ENCODE data around the gene BOK. TPM values are rescaled to one million over a fixed set of nuclear protein-coding genes. Genes with fewer than 3 reads are reported as not detected.

Gene BOK
- polyA plus RNA-seq, 1 donor from 2014 or later: 2.3 TPM

- no peak overlapping the region for H3K9ac ChIP-seq (ENCODE audit: low read length)
These were observed 3.8 kb downstream of the BOK start for GRCh38 chr2:241562269-241562891.

GRCh38 chr2:241563031-241563507 lies 4.5 kb downstream of the BOK start:
- Histone ChIP-seq H3K27ac (ENCODE audit: low read length) (no peak overlapping the region), H3K9me2 (ENCODE audit: insufficient read depth, low read length) (no peaks in the 10 kb centered on the region), H2AFZ (ENCODE audit: low read depth, low read length) (no peak overlapping the region), H3F3A (ENCODE audit: insufficient read depth, low read length, poor library complexity, severe bottlenecking) (no peaks in the 10 kb centered on the region), H3K79me2 (replicated peaks; ENCODE audit: insufficient read depth, low read length) (no peaks in the 10 kb centered on the region), H3K36me3 (ENCODE audit: insufficient read depth, low read length) (no peaks in the 10 kb centered on the region), H4K20me1 (ENCODE audit: insufficient read depth) (no peaks in the 10 kb centered on the region), H3K4me2 (ENCODE audit: low read length) (no peak overlapping the region), H3K9ac (ENCODE audit: low read length) (no peak overlapping the region), H3K27me3 (ENCODE audit: insufficient read depth, low read depth, low read length) (peaks cover 24% of the 10 kb centered on the region), H3K4me3 (ENCODE audit: low read length) (no peak overlapping the region), H3K9me3 (ENCODE audit: low read length) (no peaks in the 10 kb centered on the region)
- no peak for TF ChIP-seq REST (IDR thresholded peaks at IDR 0.05; ENCODE audit: borderline replicate concordance)
- TF ChIP-seq CTCF (IDR thresholded peaks at IDR 0.05; ENCODE audit: poor library complexity, severe bottlenecking): no peak
- TF ChIP-seq EP300 (conservative IDR thresholded peaks at IDR 0.05; ENCODE audit: poor library complexity, severe bottlenecking): no peak
- TF ChIP-seq MXI1 (conservative IDR thresholded peaks at IDR 0.05; ENCODE audit: poor library complexity, severe bottlenecking): no peak
- TF ChIP-seq POLR2AphosphoS5 (IDR thresholded peaks at IDR 0.05): no peak
- TF ChIP-seq EZH2 (IDR thresholded peaks at IDR 0.05; ENCODE audit: borderline replicate concordance, insufficient read depth, low read length, poor library complexity, severe bottlenecking): no peak
- TF ChIP-seq TAF1 (IDR thresholded peaks at IDR 0.05; ENCODE audit: low read depth): no peak
- TF ChIP-seq RAD21 (conservative IDR thresholded peaks at IDR 0.05): no peak
- TF ChIP-seq SMC3 (conservative IDR thresholded peaks at IDR 0.05; ENCODE audit: poor library complexity): no peak

More at GRCh38 chr2:241562269-241562891, 3.8 kb downstream of the BOK start:
- no peaks in the 10 kb centered on the region for H3K79me2 ChIP-seq (replicated peaks; ENCODE audit: insufficient read depth, low read length)
- no peak overlapping the region for H3K27ac ChIP-seq (ENCODE audit: low read length)
- TF ChIP-seq EP300 (conservative IDR thresholded peaks at IDR 0.05; ENCODE audit: poor library complexity, severe bottlenecking) (no peak), REST (IDR thresholded peaks at IDR 0.05; ENCODE audit: borderline replicate concordance) (no peak), TAF1 (IDR thresholded peaks at IDR 0.05; ENCODE audit: low read depth) (no peak), SMC3 (conservative IDR thresholded peaks at IDR 0.05; ENCODE audit: poor library complexity) (no peak), EZH2 (IDR thresholded peaks at IDR 0.05; ENCODE audit: borderline replicate concordance, insufficient read depth, low read length, poor library complexity, severe bottlenecking) (no peak)
- H3K4me3 ChIP-seq (ENCODE audit: low read length): no peak overlapping the region
- no peak overlapping the region for H3K4me2 ChIP-seq (ENCODE audit: low read length)
- no peaks in the 10 kb centered on the region for H3K36me3 ChIP-seq (ENCODE audit: insufficient read depth, low read length)
- no peaks in the 10 kb centered on the region for H3F3A ChIP-seq (ENCODE audit: insufficient read depth, low read length, poor library complexity, severe bottlenecking)
- H3K27me3 ChIP-seq (ENCODE audit: insufficient read depth, low read depth, low read length): peaks cover 30% of the 10 kb centered on the region
- no peaks in the 10 kb centered on the region for H3K9me2 ChIP-seq (ENCODE audit: insufficient read depth, low read length)
- H2AFZ ChIP-seq (ENCODE audit: low read depth, low read length): no peak overlapping the region
- peaks cover 6% of the 10 kb centered on the region for H3K9me3 ChIP-seq (ENCODE audit: low read length)
- H4K20me1 ChIP-seq (ENCODE audit: insufficient read depth): no peaks in the 10 kb centered on the region

Measured in neural cell (in vitro differentiated cells).